HG02763 (cell line): ENCODE data around the gene PNLIPRP2.

ENCODE experiments used
- ATAC-seq: cut with Tn5 transposase; IDR thresholded peaks from one replicate; pipeline ENCODE4 v1.9.1; 2021; ENCODE audit warnings: mild to moderate bottlenecking, moderate library complexity; ENCODE audit not compliant: unreplicated experiment

The PNLIPRP2 gene

GRCh38 chr10:116620423-116621400 lies at the start of gene PNLIPRP2:
PNLIPRP2 (plus strand) TSS chr10:116620953.
- ATAC-seq, result no peak

- ATAC-seq, result no peak
Observed at GRCh38 chr10:116574797-116575196, 46.0 kb upstream of the PNLIPRP2 start.

- no peak for ATAC-seq
Observed at GRCh38 chr10:116587878-116588591, 32.7 kb upstream of the PNLIPRP2 start.

- no peak for ATAC-seq
Observed at GRCh38 chr10:116588995-116589394, 31.8 kb upstream of the PNLIPRP2 start.

- ATAC-seq, result no peak
Observed at GRCh38 chr10:116589926-116590325, 30.8 kb upstream of the PNLIPRP2 start.

GRCh38 chr10:116590590-116591444 lies 29.9 kb upstream of the PNLIPRP2 start, which contains the start of gene PNLIPRP1:
PNLIPRP1 (plus strand) TSS chr10:116590959; CDS start chr10:116591130, 171 bp downstream.
- ATAC-seq, result no peak

- ATAC-seq, result no peak
Observed at GRCh38 chr10:116593139-116593740, 27.5 kb upstream of the PNLIPRP2 start.

GRCh38 chr10:116594525-116595035 lies 26.2 kb upstream of the PNLIPRP2 start:
- no peak for ATAC-seq

- ATAC-seq, result no peak
Observed at GRCh38 chr10:116596062-116596461, 24.7 kb upstream of the PNLIPRP2 start.

- no peak for ATAC-seq
Observed at GRCh38 chr10:116597543-116597942, 23.2 kb upstream of the PNLIPRP2 start.

- no peak for ATAC-seq
Observed at GRCh38 chr10:116598329-116598728, 22.4 kb upstream of the PNLIPRP2 start.

GRCh38 chr10:116599991-116600390 lies 20.8 kb upstream of the PNLIPRP2 start:
- no peak for ATAC-seq

- ATAC-seq, result no peak
Observed at GRCh38 chr10:116602648-116603400, 17.9 kb upstream of the PNLIPRP2 start.

- ATAC-seq, result no peak
Observed at GRCh38 chr10:116606061-116606483, 14.7 kb upstream of the PNLIPRP2 start.

GRCh38 chr10:116607336-116607735 lies 13.4 kb upstream of the PNLIPRP2 start:
- no peak for ATAC-seq

- no peak for ATAC-seq
Observed at GRCh38 chr10:116608686-116609594, 11.8 kb upstream of the PNLIPRP2 start.

GRCh38 chr10:116610443-116611152 lies 10.2 kb upstream of the PNLIPRP2 start:
- no peak for ATAC-seq

- no peak for ATAC-seq
Observed at GRCh38 chr10:116611153-116611545, 9.6 kb upstream of the PNLIPRP2 start.
